AG09309 (cell line): ENCODE results near the gene SIX5.

ENCODE experiments used
- DNase-seq: peaks from one replicate; pipeline ENCODE4 v3.0.0-alpha.2; 2010; ENCODE audit warnings: low read depth
- H3K4me3 ChIP-seq: 2 replicates; pipeline ENCODE4 v1.5.1; 2011; ENCODE audit warnings: mild to moderate bottlenecking, low read depth, low read length, moderate library complexity; ENCODE audit not compliant: control insufficient read depth
- CTCF ChIP-seq: IDR thresholded peaks from 2 replicates; pipeline ENCODE4 v1.5.1; 2011; ENCODE audit warnings: mild to moderate bottlenecking, low read depth, low read length, inconsistent platforms; ENCODE audit not compliant: insufficient read depth, control insufficient read depth; ENCODE audit errors: missing control alignments

The SIX5 gene

GRCh38 chr19:45781214-45782161 is 12.4 kb upstream of the SIX5 start:
- peak overlapping the region; percentile 72 for H3K4me3 ChIP-seq
- no peak for DNase-seq
- no peak for TF ChIP-seq CTCF

DNA sequence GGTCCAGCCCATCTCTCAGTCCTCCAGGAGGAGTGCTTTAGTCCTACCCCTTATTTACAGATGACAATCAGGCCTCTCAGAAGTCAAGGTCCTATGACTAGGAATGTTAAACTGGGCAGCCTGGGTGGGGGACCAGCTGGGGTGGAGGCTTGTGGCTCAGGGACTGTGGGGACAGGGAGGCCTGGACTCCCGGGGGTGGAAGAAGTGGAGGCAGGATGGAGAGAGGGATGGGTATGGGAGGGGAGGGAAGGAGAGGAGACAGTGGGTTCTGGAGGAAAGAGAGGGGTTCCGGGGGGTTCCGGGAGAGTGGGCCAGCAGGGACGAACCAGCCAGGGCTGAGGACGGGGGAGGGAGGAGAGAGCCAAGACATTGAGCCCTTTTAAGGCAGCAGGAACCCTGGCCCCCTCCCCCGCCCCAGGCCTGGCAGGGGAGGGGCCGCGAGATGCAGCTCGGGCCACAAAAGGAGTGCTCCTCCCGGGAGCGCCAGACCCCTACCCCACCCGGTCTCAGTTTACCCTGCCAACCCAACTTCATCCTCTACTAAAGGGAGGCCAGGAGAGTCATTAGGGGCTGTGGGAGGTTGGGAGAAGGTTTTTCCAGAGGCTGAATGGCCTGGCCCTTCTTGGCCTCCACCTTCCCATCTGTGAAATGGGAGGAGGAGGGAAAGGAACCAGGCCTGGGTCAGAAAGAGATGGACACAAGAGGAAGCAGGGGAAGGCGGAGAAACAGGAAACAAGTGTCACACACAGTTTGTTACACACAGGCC is 11.6 kb upstream of the SIX5 start:
- H3K4me3 ChIP-seq: peak overlapping the region; percentile 72
- no peak for TF ChIP-seq CTCF
- no peak for DNase-seq

- DNase-seq: no peak
- peak overlapping the region; percentile 72; the same call in 1 of the 2 replicates for H3K4me3 ChIP-seq
- no peak for TF ChIP-seq CTCF
Measured at GRCh38 chr19:45780146-45780447, 11.0 kb upstream of the SIX5 start.

GRCh38 chr19:45779231-45780145 is 10.4 kb upstream of the SIX5 start:
- H3K4me3 ChIP-seq: no peak overlapping the region
- no peak for TF ChIP-seq CTCF
- DNase-seq: no peak

DNA sequence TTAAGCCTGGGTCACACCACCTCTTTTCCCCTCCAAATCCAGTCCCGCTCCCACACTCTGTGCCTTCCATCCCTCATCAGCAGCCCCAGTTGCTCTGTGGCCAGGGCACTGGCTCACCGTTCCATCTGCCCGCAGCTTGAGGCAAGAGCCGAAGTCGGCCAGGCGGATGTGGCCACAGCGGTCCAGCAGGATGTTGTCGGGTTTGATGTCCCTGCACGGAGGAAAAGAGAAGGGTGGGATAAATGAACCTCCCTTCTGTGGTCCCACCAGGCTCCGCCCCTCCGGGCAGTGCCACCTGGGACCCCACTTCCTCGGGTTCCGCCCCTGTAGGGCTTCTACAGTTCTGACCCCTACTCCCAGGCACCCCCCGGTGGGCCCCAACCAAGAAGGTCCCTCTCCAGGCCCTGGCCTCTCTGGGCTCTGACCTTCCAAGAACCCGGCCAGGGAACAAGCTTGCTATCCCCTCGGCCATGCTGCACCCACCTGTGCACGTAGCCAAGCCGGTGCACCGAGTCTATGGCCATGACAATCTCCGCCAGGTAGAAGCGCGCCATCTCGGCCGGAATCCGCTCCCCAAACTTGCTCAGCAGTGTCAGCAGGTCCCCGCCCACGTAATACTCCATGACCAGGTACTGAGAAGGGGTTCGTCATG is 9.1 kb upstream of the SIX5 start:
- no peak for TF ChIP-seq CTCF
- H3K4me3 ChIP-seq: no peak overlapping the region

More for the DNA sequence above, 9.1 kb upstream of the SIX5 start:
- no peak for DNase-seq
